GM19238 (cell line): ENCODE results near the gene NELL2.

ENCODE experiments used
- DNase-seq: peaks from one replicate; pipeline ENCODE4 v3.0.0; 2011; ENCODE audit warnings: low spot score; ENCODE audit not compliant: insufficient read length

The NELL2 gene

DNA sequence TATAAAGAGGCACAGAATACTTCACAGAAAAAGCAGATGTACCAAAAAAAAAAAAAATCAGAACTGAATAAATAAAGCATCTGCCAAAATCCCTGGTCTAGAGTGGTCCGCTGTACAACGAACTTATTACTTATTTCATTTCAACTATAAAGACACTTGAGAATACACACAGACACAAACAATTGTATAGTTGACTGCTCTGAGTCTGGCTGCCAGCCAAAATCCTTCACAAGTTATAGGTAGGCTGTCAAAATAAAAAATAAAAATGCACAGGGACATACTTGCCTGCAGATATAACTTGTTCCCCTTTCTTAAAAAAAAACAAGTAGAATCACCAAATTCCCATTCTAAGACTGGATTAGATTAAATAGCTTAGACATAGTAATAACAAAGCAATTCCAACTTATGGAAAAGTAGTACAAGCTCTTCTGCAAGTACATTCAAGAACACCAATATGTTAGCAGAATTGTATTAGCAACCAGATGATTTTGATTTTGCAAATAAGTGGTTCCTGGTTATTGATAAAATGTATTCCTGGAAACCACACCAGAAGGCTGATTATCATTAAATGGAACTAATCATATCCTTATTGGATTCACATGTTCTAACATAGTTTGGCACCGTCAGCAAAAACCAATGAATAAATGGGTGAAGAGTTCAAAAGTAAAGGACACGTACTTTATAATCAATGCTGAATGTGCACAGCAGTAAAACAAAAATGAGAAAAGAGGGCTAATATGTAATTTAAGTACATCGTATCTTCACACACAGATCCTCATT, 248.5 kb downstream of the NELL2 start:
- no peak for DNase-seq

DNA sequence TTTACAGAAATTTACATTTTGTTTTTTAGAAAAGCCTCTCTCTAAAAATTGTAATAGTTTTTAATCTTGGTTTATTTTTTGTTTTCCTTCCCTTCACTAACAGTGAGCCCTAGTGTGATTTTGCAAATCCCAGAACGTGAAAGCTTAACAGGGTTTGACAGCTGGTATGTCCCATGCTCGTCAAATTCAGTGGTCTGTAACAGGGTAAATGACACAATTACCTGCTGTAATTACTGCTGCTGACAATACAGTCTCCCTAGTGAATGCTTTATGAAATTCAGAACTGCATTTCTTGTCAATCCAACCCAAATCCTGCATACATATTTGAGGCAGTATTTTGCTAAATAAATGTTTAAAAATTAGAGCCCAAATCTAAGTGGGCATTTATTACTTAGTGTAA, 249.2 kb downstream of the NELL2 start:
- no peak for DNase-seq

DNA sequence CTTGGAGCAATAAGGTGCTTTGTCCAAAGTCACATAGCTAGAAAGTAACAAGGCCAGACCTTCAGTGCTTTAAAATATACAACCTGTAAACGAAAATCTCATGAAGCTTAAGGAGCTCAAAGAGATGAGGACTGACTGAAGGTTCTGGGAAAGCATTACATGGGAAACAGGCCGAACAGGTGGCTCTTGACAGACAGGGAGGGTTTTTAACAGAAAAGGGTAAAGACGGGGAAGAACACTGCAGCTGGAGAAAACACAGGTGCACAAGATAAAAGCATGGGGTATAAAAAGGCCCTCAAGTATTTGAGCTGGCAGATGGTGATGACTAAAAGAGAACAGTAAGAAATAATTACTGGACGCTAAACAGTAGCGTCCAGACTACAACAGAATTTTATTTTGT, 257.2 kb downstream of the NELL2 start:
- DNase-seq, result no peak

DNA sequence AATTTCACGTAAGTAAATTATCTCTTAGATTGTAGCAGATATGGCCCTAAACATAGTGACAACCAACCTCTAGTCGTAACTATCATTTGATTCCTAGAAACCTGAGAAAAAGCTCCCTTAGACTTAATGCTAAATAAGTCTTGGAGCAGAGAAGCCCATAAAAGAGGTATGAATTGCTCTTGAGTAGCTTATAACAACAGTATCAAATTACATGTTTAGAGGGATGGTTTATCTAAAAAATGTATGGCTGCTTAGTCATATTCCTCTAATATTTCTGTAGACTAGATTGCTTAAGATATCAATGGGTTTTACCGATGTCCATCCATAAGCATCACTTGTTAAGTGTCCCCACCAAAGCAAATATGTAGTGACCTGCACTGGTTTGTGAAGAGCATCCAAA, 259.7 kb downstream of the NELL2 start:
- DNase-seq, result no peak

DNA sequence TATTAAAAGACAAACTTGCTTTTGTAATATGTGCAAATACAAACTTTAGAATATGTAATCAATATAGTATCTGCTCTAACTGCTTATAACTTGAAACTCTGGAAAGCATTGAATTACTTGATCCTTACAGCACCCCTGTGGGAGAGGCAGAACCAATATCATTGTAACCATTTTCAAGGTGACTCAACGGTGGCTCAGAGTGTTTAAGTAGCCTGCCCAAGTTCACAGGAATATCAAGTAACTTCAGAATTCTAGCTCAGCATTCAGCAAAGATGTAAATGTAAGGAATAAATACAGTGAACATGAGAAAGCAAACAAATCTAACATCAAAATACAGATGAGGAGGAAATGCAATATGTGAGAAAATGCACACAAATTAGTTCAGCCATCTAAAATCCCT, 264.6 kb downstream of the NELL2 start:
- no peak for DNase-seq

DNA sequence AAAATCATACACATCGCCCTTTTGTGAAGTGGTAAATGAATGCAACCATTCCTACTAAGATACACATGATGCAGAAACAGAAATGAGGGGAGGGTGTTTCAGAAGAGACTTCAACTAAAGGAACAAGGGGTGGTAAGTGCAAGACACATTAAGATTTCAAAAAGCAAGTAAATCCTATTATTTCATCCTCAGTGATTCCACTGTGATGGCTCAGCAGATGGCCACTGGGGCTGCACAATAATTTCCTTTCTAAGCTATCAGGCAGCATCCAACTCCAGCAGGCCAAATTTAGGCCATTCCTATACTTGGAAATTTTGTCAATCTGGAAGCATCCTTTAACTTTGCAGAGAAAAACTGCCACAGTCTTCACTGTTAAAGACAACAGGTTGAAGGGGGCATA, 272.4 kb downstream of the NELL2 start:
- DNase-seq, result no peak

DNA sequence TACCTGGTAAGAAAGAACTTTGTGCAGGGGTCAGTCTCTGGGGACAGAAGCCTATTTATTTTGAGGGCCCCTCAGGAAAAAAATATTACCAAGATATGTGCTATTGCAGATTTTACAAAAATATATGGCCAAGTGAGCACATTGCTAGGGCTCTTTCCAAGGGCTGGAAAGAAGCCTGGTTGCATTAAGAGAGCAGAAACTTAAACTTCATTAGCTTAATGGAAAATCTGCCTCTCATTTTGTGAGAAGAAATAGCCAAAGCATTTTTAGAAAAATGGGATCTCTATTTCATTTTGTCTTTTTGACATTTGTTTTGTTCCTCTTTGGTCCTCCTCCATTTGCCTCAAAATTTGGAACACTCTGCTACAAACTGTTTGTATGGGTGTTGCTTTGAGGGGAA, 283.5 kb downstream of the NELL2 start:
- DNase-seq, result no peak

DNA sequence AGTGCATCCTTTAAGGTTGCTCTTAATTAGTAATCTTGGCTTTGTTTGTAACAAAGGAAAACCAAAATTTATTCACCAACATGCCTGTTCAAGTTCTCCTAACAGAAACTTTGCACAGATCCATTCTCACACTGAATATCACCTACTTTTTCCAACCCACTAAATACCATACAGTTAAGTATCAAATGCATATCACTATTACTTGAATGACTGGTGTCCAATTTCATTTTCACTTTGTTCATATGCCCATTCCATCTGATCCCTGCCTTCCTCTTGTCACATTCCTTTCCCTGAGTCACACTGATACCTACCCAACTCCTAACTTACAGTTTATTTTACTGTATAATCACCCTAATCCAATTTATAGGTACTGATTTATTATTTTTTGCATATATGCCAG, 286.4 kb downstream of the NELL2 start:
- DNase-seq, result no peak

DNA sequence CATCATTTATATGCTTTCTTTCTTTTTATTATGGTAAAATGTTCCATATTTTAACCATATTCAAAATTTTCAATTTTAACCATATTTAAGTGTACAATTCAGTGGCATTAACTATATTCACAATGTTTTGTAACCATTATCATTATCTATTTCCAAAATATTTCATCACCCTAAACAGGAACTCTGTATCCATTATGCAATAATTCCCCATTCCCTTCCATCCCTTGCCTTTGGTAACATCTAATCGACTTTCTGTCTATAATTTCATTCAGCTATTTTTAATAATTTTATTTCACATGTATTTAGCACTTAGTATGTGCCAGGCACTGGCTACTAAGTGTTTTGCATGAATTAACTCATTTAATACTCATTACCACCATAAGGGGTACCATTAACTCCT, 287.5 kb downstream of the NELL2 start:
- DNase-seq, result no peak

DNA sequence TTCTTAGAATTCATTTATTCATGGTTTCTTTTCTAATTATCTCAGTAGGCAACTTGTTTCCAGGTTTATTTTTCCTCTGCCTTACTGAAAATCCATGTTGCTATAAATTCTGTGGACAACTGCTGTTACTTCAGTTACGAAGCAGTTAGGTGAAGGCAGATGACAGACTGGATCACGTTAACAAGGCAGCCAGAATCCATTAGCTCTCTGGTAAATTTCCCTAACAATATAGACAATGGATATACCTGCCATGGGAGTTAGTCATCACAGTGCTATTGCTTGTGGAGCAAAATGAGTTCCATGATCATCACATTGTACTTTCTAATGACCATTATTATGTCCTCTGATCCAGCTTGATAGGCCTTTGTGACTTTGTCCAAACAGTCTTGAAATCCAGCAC, 291.5 kb downstream of the NELL2 start:
- DNase-seq, result no peak

DNA sequence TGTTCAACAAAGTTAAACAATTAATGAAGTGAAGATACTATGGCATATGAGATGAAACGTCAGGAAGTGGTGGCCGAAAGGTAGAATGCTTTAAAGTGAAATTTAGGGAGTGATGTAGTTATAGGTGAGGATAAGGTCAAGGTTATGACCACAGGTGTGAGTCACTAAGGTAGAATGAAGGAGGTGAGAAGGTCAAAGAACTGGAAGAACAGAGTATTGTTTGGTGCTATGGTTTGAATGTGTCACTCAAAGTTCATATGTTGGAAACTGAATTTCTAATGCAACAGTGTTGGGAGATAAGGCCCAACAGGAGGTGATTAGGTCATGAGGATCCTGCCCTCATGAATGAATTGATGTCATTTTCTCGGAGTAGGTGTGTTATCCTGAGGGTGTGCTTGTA, 293.6 kb downstream of the NELL2 start:
- DNase-seq, result no peak

DNA sequence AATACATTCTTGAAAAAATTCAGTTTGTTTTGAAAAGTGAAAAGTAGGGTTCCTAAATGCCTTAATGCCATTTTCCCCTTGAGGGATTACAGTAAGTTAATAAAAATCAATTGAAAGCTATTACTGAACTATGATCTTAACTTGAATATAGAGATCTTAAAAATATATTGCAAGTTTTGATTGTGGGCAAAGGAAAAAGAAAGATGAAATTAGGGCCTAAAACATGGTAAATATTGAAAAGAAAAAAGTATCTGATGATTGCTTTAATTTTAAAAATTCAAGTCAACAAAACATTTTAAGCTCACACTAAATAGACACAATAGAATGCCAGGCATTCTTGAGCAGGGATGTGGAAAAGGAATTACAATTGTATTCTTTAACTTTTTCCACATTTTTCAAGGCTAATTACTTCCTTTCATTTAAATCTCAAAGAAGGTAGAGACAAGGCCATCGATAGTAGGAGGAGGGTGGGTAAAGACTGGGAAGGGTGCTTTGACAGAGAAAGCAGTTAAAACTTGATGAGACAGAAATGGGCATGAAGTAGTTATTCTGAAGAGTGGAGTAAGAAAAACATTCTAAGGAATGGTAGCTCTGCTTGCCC, 294.4 kb downstream of the NELL2 start:
- DNase-seq, result no peak

DNA sequence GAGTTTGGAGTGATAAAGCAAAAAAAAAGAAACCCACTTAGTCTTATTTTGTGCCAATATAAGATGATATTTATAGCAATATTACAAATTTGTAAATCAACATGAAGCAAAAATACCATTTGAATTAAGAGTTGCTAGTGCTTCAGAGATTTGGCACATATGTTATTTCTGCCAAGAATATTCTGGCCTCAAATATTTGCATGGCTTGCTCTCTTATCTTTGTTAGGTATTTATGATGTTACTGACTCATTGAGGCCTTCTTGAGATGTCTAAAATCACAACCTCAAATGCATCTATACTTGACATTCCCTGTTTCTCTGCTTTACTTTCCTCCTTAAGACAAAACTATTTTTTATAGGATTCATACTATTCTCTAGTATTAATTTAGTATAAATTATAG, 301.5 kb downstream of the NELL2 start:
- DNase-seq, result no peak

DNA sequence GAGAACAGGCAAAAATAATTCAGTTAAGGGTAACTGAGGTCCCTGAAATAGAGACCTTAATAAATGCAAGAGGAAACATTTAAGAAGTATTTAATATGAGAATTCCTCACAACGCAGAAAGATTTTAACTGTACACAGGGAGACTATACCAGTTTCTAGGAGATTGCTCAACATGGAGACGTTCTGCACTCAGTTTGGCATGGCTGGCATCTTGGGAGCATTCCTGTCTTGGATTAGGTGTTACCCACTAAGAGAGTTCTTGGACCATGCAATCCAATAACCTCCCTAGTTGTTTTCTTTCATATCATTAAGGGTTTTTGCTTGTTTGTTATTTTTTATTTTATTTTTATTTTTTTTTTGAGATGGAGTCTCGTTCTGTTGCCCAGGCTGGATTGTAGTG, 302.4 kb downstream of the NELL2 start:
- DNase-seq, result no peak

DNA sequence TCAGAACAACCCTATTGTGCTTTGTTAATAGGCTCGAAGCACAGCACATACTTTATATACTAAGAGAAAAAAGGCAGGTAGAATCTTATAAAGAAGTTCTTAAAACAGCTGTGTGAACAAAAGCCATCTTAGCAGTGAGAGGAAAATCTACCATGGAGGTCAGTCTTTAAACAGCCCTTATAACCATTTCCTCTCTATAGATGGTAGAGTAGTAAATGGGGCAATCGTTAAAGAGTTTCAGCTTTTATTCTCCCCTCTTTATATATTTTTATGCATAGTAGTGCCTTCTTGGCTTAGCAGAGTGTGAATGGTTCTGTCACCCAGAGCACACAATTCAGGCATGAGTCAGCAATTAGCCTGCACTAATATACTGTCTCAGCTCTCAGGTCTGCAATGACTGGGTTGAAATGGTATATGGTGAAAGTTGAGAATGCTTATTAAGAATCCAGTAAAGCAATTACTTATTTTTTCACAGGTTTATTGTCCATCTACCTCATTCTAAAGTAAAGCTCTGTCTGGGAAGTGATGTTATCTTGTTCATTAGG, 305.0 kb downstream of the NELL2 start:
- DNase-seq, result no peak

DNA sequence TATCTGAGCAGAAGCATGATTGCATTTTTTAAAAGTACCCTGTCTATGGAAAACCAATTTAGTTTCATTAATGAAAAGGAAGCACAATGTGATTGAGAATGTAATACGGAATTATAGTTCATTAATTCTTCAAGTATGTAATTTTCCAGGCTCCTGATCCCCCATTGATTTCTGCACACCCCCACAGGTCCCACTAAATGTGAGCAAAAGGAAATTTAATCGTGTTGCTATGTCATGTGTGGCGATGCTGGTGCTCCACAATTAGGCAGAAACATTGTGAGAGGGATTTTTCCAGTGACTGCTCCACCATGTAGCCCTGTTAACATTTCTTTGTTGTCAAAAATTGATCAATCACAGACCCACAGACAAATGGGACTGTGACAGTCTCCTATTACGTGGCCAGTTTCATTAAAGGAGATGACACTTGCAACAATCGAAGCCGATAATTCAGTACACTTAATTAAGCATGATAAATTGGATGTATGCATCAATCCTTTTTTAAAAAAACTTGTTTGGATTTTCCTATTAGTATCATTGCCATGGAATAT, 306.0 kb downstream of the NELL2 start:
- DNase-seq, result no peak

DNA sequence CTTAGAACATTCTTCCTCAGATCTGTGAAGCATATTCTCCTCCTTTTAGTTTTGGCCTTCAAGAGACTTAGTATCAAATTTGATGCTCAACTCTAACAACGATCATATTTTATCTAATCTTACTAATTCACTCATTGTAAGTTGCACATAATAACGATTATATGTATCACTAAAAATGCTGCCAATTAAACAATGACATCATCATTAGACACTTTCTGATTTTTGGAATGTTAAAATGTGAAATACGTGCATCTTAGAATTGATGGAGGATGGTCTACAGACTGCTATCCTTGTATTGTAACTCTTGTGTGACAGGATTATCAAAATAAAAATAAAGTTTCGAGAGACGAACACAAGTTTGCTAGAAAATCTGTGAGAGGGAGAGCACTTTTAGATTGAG, 311.0 kb downstream of the NELL2 start:
- no peak for DNase-seq

DNA sequence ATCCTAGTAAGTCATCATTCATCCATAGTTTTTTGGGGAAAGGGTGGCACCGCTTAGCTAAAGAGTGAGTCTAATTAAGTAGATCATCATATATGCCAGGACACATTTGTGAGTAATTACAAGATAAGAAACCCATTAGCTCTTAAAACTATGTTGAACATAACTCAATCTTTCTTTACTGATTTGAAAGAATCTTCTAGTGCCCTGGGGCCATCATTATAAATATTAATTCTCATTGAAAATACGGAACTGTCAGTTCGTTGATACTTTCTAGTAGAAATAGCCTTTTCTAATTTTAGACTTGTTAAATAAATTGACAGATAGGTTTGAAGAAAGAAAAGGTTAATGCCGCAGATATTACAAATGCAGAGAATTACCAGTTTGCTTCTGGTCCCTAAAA, 312.6 kb downstream of the NELL2 start:
- no peak for DNase-seq

DNA sequence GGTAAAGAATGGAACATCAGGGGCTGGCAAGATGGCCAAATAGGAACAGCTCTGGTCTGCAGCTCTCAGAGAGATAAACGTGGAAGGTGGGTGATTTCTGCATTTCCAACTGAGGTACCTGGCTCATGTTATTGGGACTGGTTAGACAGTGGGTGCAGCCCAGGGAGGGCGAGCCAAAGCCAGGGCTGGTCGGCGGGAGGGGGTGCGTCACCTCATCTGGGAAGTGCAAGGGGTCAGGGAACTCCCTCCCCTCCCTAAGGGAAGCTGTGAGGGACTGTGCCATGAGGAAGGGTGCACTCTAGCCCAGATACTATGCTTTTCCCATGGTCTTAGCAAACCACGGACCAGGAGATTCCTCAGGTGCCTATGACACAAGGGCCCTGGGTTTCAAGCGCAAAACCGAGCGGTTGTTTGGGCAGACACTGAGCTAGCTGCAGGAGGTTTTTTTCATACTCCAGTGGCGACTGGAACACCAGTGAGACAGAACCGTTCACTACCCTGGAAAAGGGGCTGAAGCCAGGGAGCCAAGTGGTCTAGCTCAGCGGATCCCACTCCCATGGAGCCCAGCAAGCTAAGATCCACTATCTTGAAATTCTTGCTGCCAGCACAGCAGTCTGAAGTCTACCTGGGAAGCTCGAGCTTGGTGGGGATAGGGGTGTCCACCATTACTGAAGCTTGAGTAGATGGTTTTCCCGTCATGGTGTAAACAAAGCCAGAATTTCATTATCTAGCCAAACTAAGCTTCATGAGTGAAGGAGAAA, 317.6 kb downstream of the NELL2 start:
- DNase-seq, result no peak

DNA sequence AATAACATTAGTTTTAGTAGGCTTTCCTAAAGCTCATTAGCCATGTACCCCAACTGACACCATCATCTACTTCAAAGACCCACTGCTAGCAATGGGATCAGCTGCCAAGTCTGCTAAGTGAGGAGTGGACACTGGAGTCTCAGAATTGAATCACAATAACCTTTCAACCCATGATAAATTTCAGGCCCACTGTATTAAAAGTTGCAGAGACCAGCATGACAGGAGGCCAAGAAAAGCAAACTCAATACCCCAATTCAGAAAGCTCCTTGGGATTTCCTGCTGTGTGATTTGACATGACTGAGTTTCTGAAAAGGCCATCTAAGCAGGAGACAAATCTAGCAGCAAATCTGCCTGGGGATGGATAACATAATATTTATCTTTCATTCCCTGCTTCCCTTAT, 320.7 kb downstream of the NELL2 start:
- DNase-seq, result no peak

DNA sequence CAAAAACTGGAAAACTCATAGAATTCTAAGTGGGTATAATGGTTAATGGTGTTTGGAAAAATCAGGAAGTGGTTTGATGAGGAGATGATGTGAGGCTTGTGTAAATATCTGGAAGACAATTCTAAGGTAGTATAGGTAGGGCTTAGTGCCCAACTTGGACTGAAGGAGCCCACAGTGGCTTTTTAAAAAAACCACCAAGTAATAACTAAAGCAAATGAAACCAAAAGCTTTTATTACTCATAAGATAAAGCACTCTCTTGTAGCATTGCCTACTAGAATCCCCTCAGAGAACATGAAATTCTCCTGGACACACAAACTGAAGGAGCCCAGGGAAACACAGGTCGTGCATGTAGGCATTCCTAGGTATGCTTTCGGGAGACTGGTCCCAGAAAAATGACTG, 324.5 kb downstream of the NELL2 start:
- DNase-seq, result no peak

DNA sequence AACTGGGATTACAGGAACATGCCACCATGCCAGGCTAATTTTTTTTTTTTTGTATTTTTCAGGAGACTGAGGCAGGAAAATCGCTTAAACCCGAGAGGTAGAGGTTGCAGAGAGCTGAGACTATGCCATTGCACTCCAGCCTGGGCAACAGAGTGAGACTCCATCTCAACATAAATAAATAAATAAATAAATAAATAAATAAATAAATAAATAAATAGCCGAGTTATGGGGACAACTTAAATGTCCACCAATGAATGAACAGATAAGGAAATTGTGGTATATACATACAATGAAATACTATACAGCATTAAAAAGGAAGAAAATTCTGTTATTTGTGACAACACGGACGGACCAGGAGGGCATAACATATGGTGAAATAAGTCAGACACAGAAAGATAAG, 325.7 kb downstream of the NELL2 start:
- DNase-seq, result no peak
